22Rv1 (cell line): ENCODE data around the gene DCUN1D4.

Experiments used
- ZFX ChIP-seq: fragments of 450-650 bp; IDR thresholded peaks from 2 replicates; pipeline ENCODE4 v1.6.1; 2017; ENCODE audit warnings: antibody characterized with exemption, borderline replicate concordance
- TF ChIP-seq, protein P1 (sequence below): fragments of 450-650 bp; IDR thresholded peaks from 2 replicates; pipeline ENCODE4 v1.5.1; 2017; ENCODE audit warnings: mild to moderate bottlenecking

GRCh38 chr4:51865717-51866116, 22.8 kb downstream of the DCUN1D4 start:
- TF ChIP-seq, protein P1, sequence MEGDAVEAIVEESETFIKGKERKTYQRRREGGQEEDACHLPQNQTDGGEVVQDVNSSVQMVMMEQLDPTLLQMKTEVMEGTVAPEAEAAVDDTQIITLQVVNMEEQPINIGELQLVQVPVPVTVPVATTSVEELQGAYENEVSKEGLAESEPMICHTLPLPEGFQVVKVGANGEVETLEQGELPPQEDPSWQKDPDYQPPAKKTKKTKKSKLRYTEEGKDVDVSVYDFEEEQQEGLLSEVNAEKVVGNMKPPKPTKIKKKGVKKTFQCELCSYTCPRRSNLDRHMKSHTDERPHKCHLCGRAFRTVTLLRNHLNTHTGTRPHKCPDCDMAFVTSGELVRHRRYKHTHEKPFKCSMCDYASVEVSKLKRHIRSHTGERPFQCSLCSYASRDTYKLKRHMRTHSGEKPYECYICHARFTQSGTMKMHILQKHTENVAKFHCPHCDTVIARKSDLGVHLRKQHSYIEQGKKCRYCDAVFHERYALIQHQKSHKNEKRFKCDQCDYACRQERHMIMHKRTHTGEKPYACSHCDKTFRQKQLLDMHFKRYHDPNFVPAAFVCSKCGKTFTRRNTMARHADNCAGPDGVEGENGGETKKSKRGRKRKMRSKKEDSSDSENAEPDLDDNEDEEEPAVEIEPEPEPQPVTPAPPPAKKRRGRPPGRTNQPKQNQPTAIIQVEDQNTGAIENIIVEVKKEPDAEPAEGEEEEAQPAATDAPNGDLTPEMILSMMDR: no peak
- TF ChIP-seq ZFX: no peak
